Neural cell (in vitro differentiated cells): Measurements from ENCODE around the gene XPR1. TPM values are rescaled to one million over a fixed set of nuclear protein-coding genes. Genes with fewer than 3 reads are reported as not detected.

Experiments used
- H2AFZ ChIP-seq: fragments of 200-600, 300-800 bp; sonication (generic), shearing (Covaris generic); 2 replicates; pipeline ENCODE4 v1.6.0; 2014; ENCODE audit warnings: low read depth, mild to moderate bottlenecking, antibody characterized with exemption, low read length, moderate library complexity
- H3F3A ChIP-seq: fragments of 200-600 bp; shearing (Covaris generic); 2 replicates; pipeline ENCODE4 v1.6.1; 2016; ENCODE audit warnings: mild to moderate bottlenecking, moderate library complexity, mixed read lengths, antibody characterized with exemption, low read length; ENCODE audit not compliant: insufficient read depth, poor library complexity, severe bottlenecking
- H3K27ac ChIP-seq: fragments of 200-600, 300-800 bp; sonication (generic), shearing (Covaris generic); 2 replicates; pipeline ENCODE4 v1.5.1; 2014; ENCODE audit warnings: mild to moderate bottlenecking, low read length, moderate library complexity
- H3K27me3 ChIP-seq: fragments of 300-800, 200-600 bp; sonication (generic), shearing (Covaris generic); 2 replicates; pipeline ENCODE4 v1.6.0; 2014; ENCODE audit warnings: mild to moderate bottlenecking, low read depth, low read length, moderate library complexity; ENCODE audit not compliant: insufficient read depth
- H3K36me3 ChIP-seq: fragments of 300-800, 200-600 bp; sonication (generic), shearing (Covaris generic); 2 replicates; pipeline ENCODE4 v1.5.1; 2014; ENCODE audit warnings: mild to moderate bottlenecking, antibody characterized with exemption, low read length, moderate library complexity; ENCODE audit not compliant: insufficient read depth
- H3K4me2 ChIP-seq: fragments of 300-800, 200-600 bp; sonication (generic), shearing (Covaris generic); 2 replicates; pipeline ENCODE4 v1.6.0; 2014; ENCODE audit warnings: mild to moderate bottlenecking, low read length
- H3K4me3 ChIP-seq: fragments of 300-800, 200-600 bp; sonication (generic), shearing (Covaris generic); 2 replicates; pipeline ENCODE4 v1.5.1; 2014; ENCODE audit warnings: mild to moderate bottlenecking, low read length, moderate library complexity
- H3K79me2 ChIP-seq: fragments of 200-600 bp; shearing (Covaris generic); replicated peaks from 2 replicates; pipeline ENCODE4 v1.6.0; 2014; ENCODE audit warnings: mild to moderate bottlenecking, low read length, moderate library complexity; ENCODE audit not compliant: insufficient read depth
- H3K9ac ChIP-seq: fragments of 300-800, 200-600 bp; sonication (generic), shearing (Covaris generic); 2 replicates; pipeline ENCODE4 v1.6.1; 2016; ENCODE audit warnings: mild to moderate bottlenecking, low read length, mixed read lengths
- H3K9me2 ChIP-seq: fragments of 200-600 bp; shearing (Covaris generic); 2 replicates; pipeline ENCODE4 v1.6.1; 2016; ENCODE audit warnings: mild to moderate bottlenecking, low read length, mixed read lengths; ENCODE audit not compliant: insufficient read depth
- H3K9me3 ChIP-seq: fragments of 200-600, 300-800 bp; sonication (generic), shearing (Covaris generic); 2 replicates; pipeline ENCODE4 v1.6.1; 2016; ENCODE audit warnings: mild to moderate bottlenecking, mixed run types, low read length, moderate library complexity, mixed read lengths
- H4K20me1 ChIP-seq: fragments of 200-600 bp; shearing (Covaris generic); 2 replicates; pipeline ENCODE4 v1.6.1; 2016; ENCODE audit warnings: mild to moderate bottlenecking, mixed run types; ENCODE audit not compliant: insufficient read depth
- EP300 ChIP-seq: fragments of 450-650 bp; conservative IDR thresholded peaks from 2 replicates; pipeline ENCODE4 v1.6.1; 2014; ENCODE audit warnings: antibody characterized with exemption, mild to moderate bottlenecking, moderate library complexity; ENCODE audit not compliant: poor library complexity, severe bottlenecking
- EZH2 ChIP-seq: fragments of 200-600, 300-800 bp; shearing (Covaris generic), sonication (generic); IDR thresholded peaks from 2 replicates; pipeline ENCODE4 v1.6.1; 2014; ENCODE audit warnings: antibody characterized with exemption, low read length, borderline replicate concordance, mild to moderate bottlenecking; ENCODE audit not compliant: insufficient read depth, poor library complexity, severe bottlenecking
- MXI1 ChIP-seq: fragments of 450-650 bp; conservative IDR thresholded peaks from 2 replicates; pipeline ENCODE4 v1.6.1; 2014; ENCODE audit warnings: antibody characterized with exemption, mild to moderate bottlenecking; ENCODE audit not compliant: poor library complexity, severe bottlenecking
- POLR2AphosphoS5 ChIP-seq: IDR thresholded peaks from 2 replicates; pipeline ENCODE4 v1.6.1; 2012
- RAD21 ChIP-seq: fragments of 450-650 bp; conservative IDR thresholded peaks from 2 replicates; pipeline ENCODE4 v1.6.1; 2014; ENCODE audit warnings: antibody characterized with exemption, mild to moderate bottlenecking, moderate library complexity
- SMC3 ChIP-seq: fragments of 450-650 bp; conservative IDR thresholded peaks from 2 replicates; pipeline ENCODE4 v1.6.1; 2014; ENCODE audit warnings: antibody characterized with exemption, mild to moderate bottlenecking, moderate library complexity; ENCODE audit not compliant: poor library complexity
- TAF1 ChIP-seq: IDR thresholded peaks from 2 replicates; pipeline ENCODE4 v1.6.1; 2012; ENCODE audit warnings: low read depth
- polyA plus RNA-seq: library from polyadenylated mRNA; depleted of rRNA; stranded (reverse); fragments of >200 nt; gene quantifications from 2 replicates; pipeline ENCODE4 v1.2.3, GENCODE V29; 2014
- TF ChIP-seq, protein P1 (sequence below): IDR thresholded peaks from 2 replicates; pipeline ENCODE4 v1.6.1; 2012; ENCODE audit warnings: borderline replicate concordance
- TF ChIP-seq, protein P2 (sequence below): fragments of 450-650 bp; IDR thresholded peaks from 2 replicates; pipeline ENCODE4 v1.5.1; 2014; ENCODE audit warnings: antibody characterized with exemption, mild to moderate bottlenecking, moderate library complexity; ENCODE audit not compliant: poor library complexity, severe bottlenecking

Gene XPR1
- polyA plus RNA-seq, 1 donor from 2014 or later: 185 TPM

DNA sequence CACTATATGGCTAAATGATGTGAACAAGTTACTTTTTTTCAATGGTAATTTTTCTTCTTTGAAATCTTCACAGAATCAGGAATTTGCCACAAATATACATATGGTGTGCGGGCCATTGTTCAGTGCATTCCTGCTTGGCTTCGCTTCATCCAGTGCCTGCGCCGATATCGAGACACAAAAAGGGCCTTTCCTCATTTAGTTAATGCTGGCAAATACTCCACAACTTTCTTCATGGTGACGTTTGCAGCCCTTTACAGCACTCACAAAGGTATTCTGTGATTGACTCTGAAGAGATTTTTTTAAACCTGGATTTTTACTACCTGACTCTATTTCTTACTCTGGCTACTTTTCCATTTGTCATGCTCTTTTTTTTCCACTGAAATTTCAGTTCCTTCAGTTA lies 204.6 kb downstream of the XPR1 start (continued):
- TF ChIP-seq, protein P1, sequence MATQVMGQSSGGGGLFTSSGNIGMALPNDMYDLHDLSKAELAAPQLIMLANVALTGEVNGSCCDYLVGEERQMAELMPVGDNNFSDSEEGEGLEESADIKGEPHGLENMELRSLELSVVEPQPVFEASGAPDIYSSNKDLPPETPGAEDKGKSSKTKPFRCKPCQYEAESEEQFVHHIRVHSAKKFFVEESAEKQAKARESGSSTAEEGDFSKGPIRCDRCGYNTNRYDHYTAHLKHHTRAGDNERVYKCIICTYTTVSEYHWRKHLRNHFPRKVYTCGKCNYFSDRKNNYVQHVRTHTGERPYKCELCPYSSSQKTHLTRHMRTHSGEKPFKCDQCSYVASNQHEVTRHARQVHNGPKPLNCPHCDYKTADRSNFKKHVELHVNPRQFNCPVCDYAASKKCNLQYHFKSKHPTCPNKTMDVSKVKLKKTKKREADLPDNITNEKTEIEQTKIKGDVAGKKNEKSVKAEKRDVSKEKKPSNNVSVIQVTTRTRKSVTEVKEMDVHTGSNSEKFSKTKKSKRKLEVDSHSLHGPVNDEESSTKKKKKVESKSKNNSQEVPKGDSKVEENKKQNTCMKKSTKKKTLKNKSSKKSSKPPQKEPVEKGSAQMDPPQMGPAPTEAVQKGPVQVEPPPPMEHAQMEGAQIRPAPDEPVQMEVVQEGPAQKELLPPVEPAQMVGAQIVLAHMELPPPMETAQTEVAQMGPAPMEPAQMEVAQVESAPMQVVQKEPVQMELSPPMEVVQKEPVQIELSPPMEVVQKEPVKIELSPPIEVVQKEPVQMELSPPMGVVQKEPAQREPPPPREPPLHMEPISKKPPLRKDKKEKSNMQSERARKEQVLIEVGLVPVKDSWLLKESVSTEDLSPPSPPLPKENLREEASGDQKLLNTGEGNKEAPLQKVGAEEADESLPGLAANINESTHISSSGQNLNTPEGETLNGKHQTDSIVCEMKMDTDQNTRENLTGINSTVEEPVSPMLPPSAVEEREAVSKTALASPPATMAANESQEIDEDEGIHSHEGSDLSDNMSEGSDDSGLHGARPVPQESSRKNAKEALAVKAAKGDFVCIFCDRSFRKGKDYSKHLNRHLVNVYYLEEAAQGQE: no peak
- no peak for TF ChIP-seq TAF1

DNA sequence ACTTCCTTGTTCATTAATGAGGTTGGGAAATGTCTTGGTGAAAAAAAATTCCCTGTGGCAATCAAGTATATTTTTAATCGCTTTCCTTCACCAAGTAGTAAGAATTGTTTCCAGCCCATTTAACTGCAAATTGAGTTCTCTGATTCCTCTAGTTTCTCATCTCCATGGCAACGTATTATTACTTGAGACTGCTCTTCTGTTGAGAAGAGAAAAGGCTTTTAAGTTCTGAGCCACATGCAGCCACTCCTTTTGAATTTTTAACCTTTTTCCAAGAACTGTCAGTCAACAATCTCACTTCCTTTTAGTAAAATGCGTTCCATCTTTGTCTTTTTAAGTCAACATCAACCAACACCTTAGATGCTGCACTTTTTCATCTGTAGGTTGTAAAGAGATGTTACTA lies 205.2 kb downstream of the XPR1 start:
- Histone ChIP-seq H3K9ac (no peak overlapping the region), H3K9me2 (no peaks in the 10 kb centered on the region), H3K79me2 (peaks cover 5% of the 10 kb centered on the region), H3K9me3 (no peaks in the 10 kb centered on the region), H3K4me2 (peak overlapping the region; percentile 21), H3K27me3 (no peaks in the 10 kb centered on the region), H3K4me3 (peak overlapping the region; percentile 40), H3F3A (peaks cover 10% of the 10 kb centered on the region), H4K20me1 (no peaks in the 10 kb centered on the region), H3K36me3 (peaks cover 7% of the 10 kb centered on the region), H3K27ac (peak overlapping the region; percentile 63), H2AFZ (no peak overlapping the region)
- TF ChIP-seq TAF1: no peak
- TF ChIP-seq MXI1: peak; percentile 33
- peak; percentile 28 for TF ChIP-seq EP300
- no peak for TF ChIP-seq SMC3
- TF ChIP-seq, protein P1: peak; percentile 41
- TF ChIP-seq, protein P2, sequence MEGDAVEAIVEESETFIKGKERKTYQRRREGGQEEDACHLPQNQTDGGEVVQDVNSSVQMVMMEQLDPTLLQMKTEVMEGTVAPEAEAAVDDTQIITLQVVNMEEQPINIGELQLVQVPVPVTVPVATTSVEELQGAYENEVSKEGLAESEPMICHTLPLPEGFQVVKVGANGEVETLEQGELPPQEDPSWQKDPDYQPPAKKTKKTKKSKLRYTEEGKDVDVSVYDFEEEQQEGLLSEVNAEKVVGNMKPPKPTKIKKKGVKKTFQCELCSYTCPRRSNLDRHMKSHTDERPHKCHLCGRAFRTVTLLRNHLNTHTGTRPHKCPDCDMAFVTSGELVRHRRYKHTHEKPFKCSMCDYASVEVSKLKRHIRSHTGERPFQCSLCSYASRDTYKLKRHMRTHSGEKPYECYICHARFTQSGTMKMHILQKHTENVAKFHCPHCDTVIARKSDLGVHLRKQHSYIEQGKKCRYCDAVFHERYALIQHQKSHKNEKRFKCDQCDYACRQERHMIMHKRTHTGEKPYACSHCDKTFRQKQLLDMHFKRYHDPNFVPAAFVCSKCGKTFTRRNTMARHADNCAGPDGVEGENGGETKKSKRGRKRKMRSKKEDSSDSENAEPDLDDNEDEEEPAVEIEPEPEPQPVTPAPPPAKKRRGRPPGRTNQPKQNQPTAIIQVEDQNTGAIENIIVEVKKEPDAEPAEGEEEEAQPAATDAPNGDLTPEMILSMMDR: no peak
- TF ChIP-seq POLR2AphosphoS5: peak; percentile 45
- TF ChIP-seq RAD21: no peak
- no peak for TF ChIP-seq EZH2
